Measurements from ENCODE around the gene IPCEF1.

The IPCEF1 gene

DNA sequence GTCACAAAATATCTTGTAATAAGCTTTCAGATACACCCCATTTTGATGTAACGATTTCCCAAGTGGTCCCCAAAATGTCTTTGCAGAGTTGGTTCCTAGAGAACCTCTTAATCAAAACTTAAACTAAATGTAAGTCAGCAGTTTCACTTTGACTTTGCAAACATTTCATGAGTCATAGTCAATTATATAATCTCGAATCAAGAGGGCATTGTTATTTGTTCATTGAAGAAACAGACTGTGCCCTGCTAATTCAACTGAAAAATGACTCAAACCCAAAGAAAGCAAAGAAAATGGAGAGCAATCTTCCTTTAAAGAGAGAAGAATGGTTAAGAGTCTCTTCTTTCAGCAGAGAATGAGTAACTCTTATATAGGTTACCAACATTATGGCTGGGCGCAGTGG, 58.3 kb downstream of the IPCEF1 start:
- TF ChIP-seq, protein P1, sequence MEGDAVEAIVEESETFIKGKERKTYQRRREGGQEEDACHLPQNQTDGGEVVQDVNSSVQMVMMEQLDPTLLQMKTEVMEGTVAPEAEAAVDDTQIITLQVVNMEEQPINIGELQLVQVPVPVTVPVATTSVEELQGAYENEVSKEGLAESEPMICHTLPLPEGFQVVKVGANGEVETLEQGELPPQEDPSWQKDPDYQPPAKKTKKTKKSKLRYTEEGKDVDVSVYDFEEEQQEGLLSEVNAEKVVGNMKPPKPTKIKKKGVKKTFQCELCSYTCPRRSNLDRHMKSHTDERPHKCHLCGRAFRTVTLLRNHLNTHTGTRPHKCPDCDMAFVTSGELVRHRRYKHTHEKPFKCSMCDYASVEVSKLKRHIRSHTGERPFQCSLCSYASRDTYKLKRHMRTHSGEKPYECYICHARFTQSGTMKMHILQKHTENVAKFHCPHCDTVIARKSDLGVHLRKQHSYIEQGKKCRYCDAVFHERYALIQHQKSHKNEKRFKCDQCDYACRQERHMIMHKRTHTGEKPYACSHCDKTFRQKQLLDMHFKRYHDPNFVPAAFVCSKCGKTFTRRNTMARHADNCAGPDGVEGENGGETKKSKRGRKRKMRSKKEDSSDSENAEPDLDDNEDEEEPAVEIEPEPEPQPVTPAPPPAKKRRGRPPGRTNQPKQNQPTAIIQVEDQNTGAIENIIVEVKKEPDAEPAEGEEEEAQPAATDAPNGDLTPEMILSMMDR (IDR thresholded peaks at IDR 0.05; ENCODE audit: control insufficient read depth, extremely low read depth, insufficient read depth), result no peak
- H3K4me3 ChIP-seq (ENCODE audit: low read depth, low read length), result no peak overlapping the region
- no peak for DNase-seq (ENCODE audit: low read depth)

DNA sequence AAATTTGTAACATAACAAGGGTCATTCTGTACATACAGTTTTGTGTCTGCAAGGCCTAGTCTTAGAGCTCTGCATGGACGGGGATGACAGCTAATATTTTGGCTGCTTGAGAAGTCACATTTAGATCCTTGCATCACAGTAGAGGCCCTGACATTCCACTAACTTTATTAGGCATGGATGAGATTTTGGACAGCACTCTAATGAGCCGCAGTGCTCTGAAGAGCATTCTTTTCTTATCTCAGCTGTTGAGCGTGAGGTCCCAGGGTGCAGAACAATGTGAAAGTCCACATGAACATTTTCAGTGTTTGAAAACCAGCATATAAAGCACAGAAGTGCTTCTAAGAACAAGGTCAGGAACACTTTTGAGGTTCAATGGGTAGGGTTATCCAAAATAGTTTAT, 58.9 kb downstream of the IPCEF1 start:
- TF ChIP-seq, protein P1 (IDR thresholded peaks at IDR 0.05; ENCODE audit: control insufficient read depth, extremely low read depth, insufficient read depth), result no peak
- no peak for DNase-seq (ENCODE audit: low read depth)
- H3K4me3 ChIP-seq (ENCODE audit: low read depth, low read length), result no peak overlapping the region

- no peak overlapping the region for H3K4me3 ChIP-seq (ENCODE audit: low read depth, low read length)
- DNase-seq (ENCODE audit: low read depth), result no peak
- TF ChIP-seq, protein P1 (IDR thresholded peaks at IDR 0.05; ENCODE audit: control insufficient read depth, extremely low read depth, insufficient read depth), result no peak
Observed at GRCh38 chr6:154297210-154297609, 59.4 kb downstream of the IPCEF1 start.

- DNase-seq (ENCODE audit: low read depth), result no peak
- TF ChIP-seq, protein P1 (IDR thresholded peaks at IDR 0.05; ENCODE audit: control insufficient read depth, extremely low read depth, insufficient read depth), result no peak
- H3K4me3 ChIP-seq (ENCODE audit: low read depth, low read length), result no peak overlapping the region
Observed at GRCh38 chr6:154295733-154296132, 60.9 kb downstream of the IPCEF1 start.

DNA sequence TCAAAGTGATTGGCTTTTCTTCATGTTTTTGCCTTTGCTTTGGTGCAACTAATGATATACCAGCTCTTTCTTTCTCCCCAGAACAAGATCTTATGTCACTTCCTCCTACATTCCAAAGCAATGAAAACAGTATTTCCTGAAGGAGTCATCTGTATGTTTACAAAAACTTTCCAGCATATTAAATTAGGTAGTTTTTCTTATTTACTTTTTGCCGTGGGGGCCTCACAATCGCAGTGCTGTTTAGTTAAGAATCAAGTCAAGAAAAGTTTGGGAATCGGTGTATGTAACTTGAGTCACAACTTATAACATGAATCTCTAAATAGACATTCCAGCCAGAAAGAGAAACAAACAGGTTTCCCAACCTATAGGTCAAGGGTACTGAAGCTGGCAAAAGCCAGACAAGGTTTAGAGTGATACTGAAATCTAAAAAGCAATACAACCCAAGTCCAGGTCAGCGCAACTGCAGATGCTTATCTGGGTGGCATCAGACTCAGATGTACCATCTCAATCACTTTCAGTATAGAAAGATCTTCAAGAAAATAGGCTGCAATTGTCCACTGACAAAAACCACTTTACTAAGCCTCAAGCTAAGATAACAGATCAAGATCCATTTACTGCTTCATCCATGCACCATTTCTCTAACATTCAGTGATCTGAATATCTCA, 63.6 kb downstream of the IPCEF1 start:
- H3K4me3 ChIP-seq (ENCODE audit: low read depth, low read length), result no peak overlapping the region
- TF ChIP-seq, protein P1 (IDR thresholded peaks at IDR 0.05; ENCODE audit: control insufficient read depth, extremely low read depth, insufficient read depth), result no peak
- DNase-seq (ENCODE audit: low read depth), result no peak

DNA sequence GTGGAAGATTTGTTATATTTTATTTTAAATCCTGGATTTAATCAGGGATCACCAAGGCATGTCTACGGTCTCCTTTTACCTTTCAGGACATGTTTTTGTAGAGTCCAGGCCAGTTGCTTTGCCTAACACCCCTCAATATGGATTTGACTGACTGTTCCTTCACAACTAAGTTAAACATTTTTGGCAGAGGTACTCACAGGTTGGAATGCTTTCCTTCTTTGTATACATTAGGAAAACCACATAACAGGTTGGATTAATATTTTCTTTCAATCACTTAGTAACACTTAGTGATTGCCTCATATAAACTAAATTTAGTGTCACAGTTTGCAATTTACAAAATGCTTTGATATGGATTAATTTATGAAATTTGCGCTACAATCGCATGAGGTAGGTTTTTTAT, 64.5 kb downstream of the IPCEF1 start:
- no peak overlapping the region for H3K4me3 ChIP-seq (ENCODE audit: low read depth, low read length)
- DNase-seq (ENCODE audit: low read depth), result no peak
- TF ChIP-seq, protein P1 (IDR thresholded peaks at IDR 0.05; ENCODE audit: control insufficient read depth, extremely low read depth, insufficient read depth), result no peak
